ENCODE measurements around the gene MLLT6. TPM values are rescaled to one million over a fixed set of nuclear protein-coding genes. Genes with fewer than 3 reads are reported as not detected.

Gene MLLT6
- polyA plus RNA-seq, 3 donors = 0.72 to 55.4 (median 0.82) TPM

DNA sequence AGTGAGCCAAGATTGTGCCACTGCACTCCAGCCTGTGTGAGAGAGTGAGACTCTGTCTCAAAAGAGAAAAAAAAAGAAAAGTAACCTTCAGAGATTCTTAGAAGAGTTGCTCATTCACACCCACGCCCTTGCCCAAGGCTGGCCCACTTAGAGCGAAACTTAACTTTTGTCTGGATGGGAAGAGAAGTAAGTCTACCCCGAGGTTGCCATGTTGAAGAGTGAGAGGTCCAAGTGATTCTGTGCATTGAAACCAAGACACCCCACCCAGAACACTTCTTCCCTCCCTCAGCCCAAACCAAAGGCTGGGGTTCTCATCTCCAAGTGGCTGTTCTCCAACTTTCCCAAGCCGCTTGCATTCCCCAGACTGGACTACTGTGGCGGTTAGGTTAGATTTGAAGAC lies 22.7 kb downstream of the MLLT6 start:
- H3K36me3 ChIP-seq (replicated peaks in 1 of 2; ENCODE audit: control insufficient read depth in 1 of 2, insufficient read depth in 2 of 2, low read length in 2 of 2) = peaks cover 3 to 4% of the 10 kb centered on the region in 2 donors
- WGBS (ENCODE audit: insufficient coverage) = no CpG with 5 or more reads among the region's 5 CpGs
- DNase-seq = no peak
- peaks cover 58% of the 10 kb centered on the region for H3K4me1 Mint-ChIP-seq
- peaks cover 0 to 7% (median 1%) of the 10 kb centered on the region in 3 donors for H3K27me3 Mint-ChIP-seq (ENCODE audit: low read depth in 3 of 3)
- peaks cover 0 to 3% (median 0%) of the 10 kb centered on the region in 7 donors for H3K9me3 Mint-ChIP-seq
- peak overlapping the region in 6 of 7 donors; percentile 46 to 73 (median 62) for H3K27ac Mint-ChIP-seq
- H3K27me3 ChIP-seq (ENCODE audit: control insufficient read depth in 2 of 2, insufficient read depth in 2 of 2, low read length in 2 of 2) = no peaks in the 10 kb centered on the region
- no peaks in the 10 kb centered on the region for H4K20me1 ChIP-seq (ENCODE audit: insufficient read depth, low read length)
- H3K4me3 ChIP-seq (replicated peaks in 1 of 3; ENCODE audit: low read depth in 2 of 3, low read length in 3 of 3) = peak overlapping the region in 1 of 3 experiments; percentile 49
- peaks cover 54 to 59% of the 10 kb centered on the region in 2 donors for H3K4me1 ChIP-seq (ENCODE audit: control insufficient read depth in 1 of 2, insufficient read depth in 2 of 2, low read length in 2 of 2)
- peak overlapping the region; percentile 39 for H2AFZ ChIP-seq (ENCODE audit: insufficient read depth, low read depth, low read length, poor library complexity, severe bottlenecking)
- H3K9me3 ChIP-seq (replicated peaks in 1 of 2; ENCODE audit: control insufficient read depth in 1 of 2, insufficient read depth in 1 of 2, low read length in 2 of 2) = no peaks in the 10 kb centered on the region
- peaks cover 18 to 20% of the 10 kb centered on the region in 2 donors for H3K36me3 Mint-ChIP-seq
- H3K4me3 Mint-ChIP-seq = peak overlapping the region; percentile 56 to 76
- no peaks in the 10 kb centered on the region for H3K79me2 ChIP-seq (ENCODE audit: insufficient read depth, low read length)
- TF ChIP-seq, protein P1, sequence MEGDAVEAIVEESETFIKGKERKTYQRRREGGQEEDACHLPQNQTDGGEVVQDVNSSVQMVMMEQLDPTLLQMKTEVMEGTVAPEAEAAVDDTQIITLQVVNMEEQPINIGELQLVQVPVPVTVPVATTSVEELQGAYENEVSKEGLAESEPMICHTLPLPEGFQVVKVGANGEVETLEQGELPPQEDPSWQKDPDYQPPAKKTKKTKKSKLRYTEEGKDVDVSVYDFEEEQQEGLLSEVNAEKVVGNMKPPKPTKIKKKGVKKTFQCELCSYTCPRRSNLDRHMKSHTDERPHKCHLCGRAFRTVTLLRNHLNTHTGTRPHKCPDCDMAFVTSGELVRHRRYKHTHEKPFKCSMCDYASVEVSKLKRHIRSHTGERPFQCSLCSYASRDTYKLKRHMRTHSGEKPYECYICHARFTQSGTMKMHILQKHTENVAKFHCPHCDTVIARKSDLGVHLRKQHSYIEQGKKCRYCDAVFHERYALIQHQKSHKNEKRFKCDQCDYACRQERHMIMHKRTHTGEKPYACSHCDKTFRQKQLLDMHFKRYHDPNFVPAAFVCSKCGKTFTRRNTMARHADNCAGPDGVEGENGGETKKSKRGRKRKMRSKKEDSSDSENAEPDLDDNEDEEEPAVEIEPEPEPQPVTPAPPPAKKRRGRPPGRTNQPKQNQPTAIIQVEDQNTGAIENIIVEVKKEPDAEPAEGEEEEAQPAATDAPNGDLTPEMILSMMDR (IDR thresholded peaks at IDR 0.05) = no peak
- intact Hi-C loops (cut with micrococcal nuclease) = no loop called here
- no peak overlapping the region for H3K9ac ChIP-seq (ENCODE audit: insufficient read depth, low read length, poor library complexity, severe bottlenecking)
- no peak overlapping the region for H3K27ac ChIP-seq (ENCODE audit: low read depth in 1 of 2, low read length in 2 of 2)
- peak overlapping the region; percentile 62 for H3K4me2 ChIP-seq (replicated peaks; ENCODE audit: extremely low read depth, low read length, poor library complexity, severe bottlenecking)

DNA sequence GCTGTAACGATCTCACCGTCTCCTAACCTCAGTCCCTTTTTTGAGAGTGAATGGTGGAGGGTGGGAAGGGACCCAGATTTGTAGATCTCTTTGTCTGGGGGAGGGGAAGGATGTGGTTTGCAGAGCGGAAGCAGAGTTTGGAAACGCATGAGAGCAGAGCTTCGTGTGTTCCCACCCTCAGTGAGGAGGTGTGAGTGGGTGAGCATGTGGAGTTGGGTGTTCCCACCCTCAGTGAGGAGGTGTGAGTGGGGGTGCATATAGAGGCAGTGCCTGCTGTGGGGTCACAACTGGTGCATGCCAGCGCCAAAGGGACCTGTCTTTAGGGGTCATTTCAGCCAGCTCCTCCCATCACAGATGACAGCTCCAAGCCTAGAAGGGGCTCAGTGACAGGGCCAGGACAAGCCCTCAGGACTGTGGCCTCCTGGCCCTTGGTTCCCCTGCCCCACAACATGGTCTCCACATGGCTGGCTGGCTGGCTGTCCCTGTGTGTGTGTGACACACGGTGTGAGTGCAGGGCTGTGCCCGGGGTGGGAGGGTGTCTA lies 23.3 kb downstream of the MLLT6 start:
- Histone ChIP-seq H3K9me3 (replicated peaks in 1 of 2; ENCODE audit: control insufficient read depth in 1 of 2, insufficient read depth in 1 of 2, low read length in 2 of 2) (no peaks in the 10 kb centered on the region), H3K4me3 (replicated peaks in 1 of 3; ENCODE audit: low read depth in 2 of 3, low read length in 3 of 3) (peak overlapping the region in 1 of 3 experiments; percentile 49), H3K4me1 (ENCODE audit: control insufficient read depth in 1 of 2, insufficient read depth in 2 of 2, low read length in 2 of 2) (peaks cover 54 to 59% of the 10 kb centered on the region in 2 donors), H2AFZ (ENCODE audit: insufficient read depth, low read depth, low read length, poor library complexity, severe bottlenecking) (peak overlapping the region; percentile 39), H3K36me3 (replicated peaks in 1 of 2; ENCODE audit: control insufficient read depth in 1 of 2, insufficient read depth in 2 of 2, low read length in 2 of 2) (peaks cover 0 to 5% of the 10 kb centered on the region in 2 donors), H4K20me1 (ENCODE audit: insufficient read depth, low read length) (no peaks in the 10 kb centered on the region), H3K79me2 (ENCODE audit: insufficient read depth, low read length) (no peaks in the 10 kb centered on the region), H3K9ac (ENCODE audit: insufficient read depth, low read length, poor library complexity, severe bottlenecking) (no peak overlapping the region), H3K27ac (ENCODE audit: low read depth in 1 of 2, low read length in 2 of 2) (peak overlapping the region; percentile 17 to 24), H3K4me2 (replicated peaks; ENCODE audit: extremely low read depth, low read length, poor library complexity, severe bottlenecking) (peak overlapping the region; percentile 62), H3K27me3 (ENCODE audit: control insufficient read depth in 2 of 2, insufficient read depth in 2 of 2, low read length in 2 of 2) (no peaks in the 10 kb centered on the region)
- TF ChIP-seq, protein P1 (IDR thresholded peaks at IDR 0.05) = no peak
- Mint-ChIP-seq H3K27me3 (ENCODE audit: low read depth in 3 of 3) (peaks cover 0 to 7% (median 0%) of the 10 kb centered on the region in 3 donors), H3K4me1 (peaks cover 60% of the 10 kb centered on the region), H3K27ac (peak overlapping the region; percentile 21 to 73 (median 62)), H3K9me3 (peaks cover 0 to 3% (median 0%) of the 10 kb centered on the region in 7 donors), H3K36me3 (peaks cover 19 to 22% of the 10 kb centered on the region in 2 donors), H3K4me3 (peak overlapping the region; percentile 56 to 76)
- DNase-seq = peak in 2 of 3 donors; percentile 47 to 50
- 23% methylated on average over 4 of the region's 8 CpGs for WGBS (ENCODE audit: insufficient coverage)
- intact Hi-C loops (cut with micrococcal nuclease) = no loop called here
